GM23338 (cell line): ENCODE data around the gene IL19.

Experiments
- EZH2 ChIP-seq: fragments of 200-600 bp; sonication (generic); IDR thresholded peaks from one replicate; pipeline ENCODE4 v1.8.0; 2017; ENCODE audit warnings: antibody characterized with exemption, mild to moderate bottlenecking, low read depth; ENCODE audit not compliant: unreplicated experiment
- EZH2phosphoT487 ChIP-seq: fragments of 200-600 bp; sonication (generic); IDR thresholded peaks from one replicate; pipeline ENCODE4 v1.8.1; 2018; ENCODE audit warnings: antibody characterized with exemption; ENCODE audit not compliant: unreplicated experiment
- JUNB ChIP-seq: IDR thresholded peaks from one replicate; pipeline ENCODE4 v1.6.1; 2016; ENCODE audit warnings: antibody characterized with exemption; ENCODE audit not compliant: unreplicated experiment
- POLR2AphosphoS5 ChIP-seq: IDR thresholded peaks from 2 replicates; pipeline ENCODE4 v1.6.1; 2016; ENCODE audit warnings: antibody characterized with exemption, low read depth
- TF ChIP-seq, protein P1 (sequence below), 2 experiments: fragments of 200-600 bp in 1 of 2; sonication (generic) in 1 of 2; conservative IDR thresholded peaks; 2 replicates each; pipeline versions ENCODE4 v1.5.1 to v1.6.1; 2016 to 2017; ENCODE audit warnings: antibody characterized with exemption in 2 of 2, low read depth in 2 of 2, mild to moderate bottlenecking in 2 of 2, moderate library complexity in 1 of 2
- TF ChIP-seq, protein P2 (sequence below): IDR thresholded peaks from one replicate; pipeline ENCODE4 v1.6.1; 2018; ENCODE audit warnings: antibody characterized with exemption; ENCODE audit not compliant: unreplicated experiment

DNA sequence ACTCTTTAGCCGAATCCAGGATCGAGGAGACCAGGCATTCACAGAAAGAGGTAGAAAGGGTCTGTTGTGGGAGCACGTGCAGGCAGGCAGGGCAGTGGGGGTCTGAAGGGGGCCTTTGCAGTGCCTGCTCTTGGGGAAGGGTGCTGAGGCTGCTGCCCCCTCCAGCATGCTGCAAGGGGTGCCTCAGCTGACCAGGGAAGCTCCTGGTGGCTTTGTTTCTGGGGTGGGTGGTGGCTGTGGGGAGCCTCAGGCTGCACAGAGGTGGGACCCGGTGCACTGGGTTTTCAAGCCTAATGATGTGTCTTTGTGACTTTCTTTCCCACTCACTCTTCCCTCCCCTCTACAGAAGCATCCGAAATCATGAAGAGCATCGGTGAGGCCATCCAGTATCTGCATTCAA, 41.5 kb upstream of the IL19 start:
- TF ChIP-seq, protein P1, sequence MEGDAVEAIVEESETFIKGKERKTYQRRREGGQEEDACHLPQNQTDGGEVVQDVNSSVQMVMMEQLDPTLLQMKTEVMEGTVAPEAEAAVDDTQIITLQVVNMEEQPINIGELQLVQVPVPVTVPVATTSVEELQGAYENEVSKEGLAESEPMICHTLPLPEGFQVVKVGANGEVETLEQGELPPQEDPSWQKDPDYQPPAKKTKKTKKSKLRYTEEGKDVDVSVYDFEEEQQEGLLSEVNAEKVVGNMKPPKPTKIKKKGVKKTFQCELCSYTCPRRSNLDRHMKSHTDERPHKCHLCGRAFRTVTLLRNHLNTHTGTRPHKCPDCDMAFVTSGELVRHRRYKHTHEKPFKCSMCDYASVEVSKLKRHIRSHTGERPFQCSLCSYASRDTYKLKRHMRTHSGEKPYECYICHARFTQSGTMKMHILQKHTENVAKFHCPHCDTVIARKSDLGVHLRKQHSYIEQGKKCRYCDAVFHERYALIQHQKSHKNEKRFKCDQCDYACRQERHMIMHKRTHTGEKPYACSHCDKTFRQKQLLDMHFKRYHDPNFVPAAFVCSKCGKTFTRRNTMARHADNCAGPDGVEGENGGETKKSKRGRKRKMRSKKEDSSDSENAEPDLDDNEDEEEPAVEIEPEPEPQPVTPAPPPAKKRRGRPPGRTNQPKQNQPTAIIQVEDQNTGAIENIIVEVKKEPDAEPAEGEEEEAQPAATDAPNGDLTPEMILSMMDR (conservative IDR thresholded peaks at IDR 0.05; ENCODE audit: low read depth in 2 of 2), result no peak
- TF ChIP-seq POLR2AphosphoS5, result no peak
- TF ChIP-seq, protein P2, sequence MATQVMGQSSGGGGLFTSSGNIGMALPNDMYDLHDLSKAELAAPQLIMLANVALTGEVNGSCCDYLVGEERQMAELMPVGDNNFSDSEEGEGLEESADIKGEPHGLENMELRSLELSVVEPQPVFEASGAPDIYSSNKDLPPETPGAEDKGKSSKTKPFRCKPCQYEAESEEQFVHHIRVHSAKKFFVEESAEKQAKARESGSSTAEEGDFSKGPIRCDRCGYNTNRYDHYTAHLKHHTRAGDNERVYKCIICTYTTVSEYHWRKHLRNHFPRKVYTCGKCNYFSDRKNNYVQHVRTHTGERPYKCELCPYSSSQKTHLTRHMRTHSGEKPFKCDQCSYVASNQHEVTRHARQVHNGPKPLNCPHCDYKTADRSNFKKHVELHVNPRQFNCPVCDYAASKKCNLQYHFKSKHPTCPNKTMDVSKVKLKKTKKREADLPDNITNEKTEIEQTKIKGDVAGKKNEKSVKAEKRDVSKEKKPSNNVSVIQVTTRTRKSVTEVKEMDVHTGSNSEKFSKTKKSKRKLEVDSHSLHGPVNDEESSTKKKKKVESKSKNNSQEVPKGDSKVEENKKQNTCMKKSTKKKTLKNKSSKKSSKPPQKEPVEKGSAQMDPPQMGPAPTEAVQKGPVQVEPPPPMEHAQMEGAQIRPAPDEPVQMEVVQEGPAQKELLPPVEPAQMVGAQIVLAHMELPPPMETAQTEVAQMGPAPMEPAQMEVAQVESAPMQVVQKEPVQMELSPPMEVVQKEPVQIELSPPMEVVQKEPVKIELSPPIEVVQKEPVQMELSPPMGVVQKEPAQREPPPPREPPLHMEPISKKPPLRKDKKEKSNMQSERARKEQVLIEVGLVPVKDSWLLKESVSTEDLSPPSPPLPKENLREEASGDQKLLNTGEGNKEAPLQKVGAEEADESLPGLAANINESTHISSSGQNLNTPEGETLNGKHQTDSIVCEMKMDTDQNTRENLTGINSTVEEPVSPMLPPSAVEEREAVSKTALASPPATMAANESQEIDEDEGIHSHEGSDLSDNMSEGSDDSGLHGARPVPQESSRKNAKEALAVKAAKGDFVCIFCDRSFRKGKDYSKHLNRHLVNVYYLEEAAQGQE, result no peak
- no peak for TF ChIP-seq EZH2
- no peak for TF ChIP-seq JUNB
- no peak for TF ChIP-seq EZH2phosphoT487
